DOHH2 (cell line): ENCODE results near the gene HCN3.

Experiments
- EZH2phosphoT487 ChIP-seq: fragments of 200-600 bp; sonication (generic); IDR thresholded peaks from 2 replicates; pipeline ENCODE4 v1.6.1; 2017; ENCODE audit warnings: borderline replicate concordance, mild to moderate bottlenecking, antibody characterized with exemption, low read length, moderate library complexity, mixed read lengths
- TF ChIP-seq, protein P1 (sequence below): fragments of 200-600 bp; sonication (generic); IDR thresholded peaks from one replicate; pipeline ENCODE4 v1.5.1; 2014; ENCODE audit warnings: antibody characterized with exemption, mild to moderate bottlenecking, low read depth, low read length; ENCODE audit not compliant: poor library complexity, severe bottlenecking

DNA sequence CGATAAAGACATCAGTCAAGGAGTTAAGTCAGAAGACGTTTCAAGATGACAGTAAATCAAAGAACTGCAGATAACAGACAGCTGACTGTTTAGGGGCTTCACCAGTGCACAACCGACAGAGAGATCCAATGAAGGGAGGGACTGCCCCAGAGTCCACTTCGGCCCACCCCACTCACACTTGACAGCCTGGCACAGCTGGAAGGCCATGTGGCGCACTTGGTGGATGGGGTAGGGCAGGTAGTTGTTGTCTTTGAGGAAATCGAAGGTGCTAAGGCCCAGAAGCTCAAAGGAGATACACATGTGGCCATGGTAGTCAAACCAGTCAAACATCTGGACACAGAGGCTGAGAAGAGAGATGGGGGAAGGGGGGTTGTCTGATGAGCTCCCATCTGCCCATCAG is 10.7 kb upstream of the HCN3 start:
- no peak for TF ChIP-seq EZH2phosphoT487
- TF ChIP-seq, protein P1, sequence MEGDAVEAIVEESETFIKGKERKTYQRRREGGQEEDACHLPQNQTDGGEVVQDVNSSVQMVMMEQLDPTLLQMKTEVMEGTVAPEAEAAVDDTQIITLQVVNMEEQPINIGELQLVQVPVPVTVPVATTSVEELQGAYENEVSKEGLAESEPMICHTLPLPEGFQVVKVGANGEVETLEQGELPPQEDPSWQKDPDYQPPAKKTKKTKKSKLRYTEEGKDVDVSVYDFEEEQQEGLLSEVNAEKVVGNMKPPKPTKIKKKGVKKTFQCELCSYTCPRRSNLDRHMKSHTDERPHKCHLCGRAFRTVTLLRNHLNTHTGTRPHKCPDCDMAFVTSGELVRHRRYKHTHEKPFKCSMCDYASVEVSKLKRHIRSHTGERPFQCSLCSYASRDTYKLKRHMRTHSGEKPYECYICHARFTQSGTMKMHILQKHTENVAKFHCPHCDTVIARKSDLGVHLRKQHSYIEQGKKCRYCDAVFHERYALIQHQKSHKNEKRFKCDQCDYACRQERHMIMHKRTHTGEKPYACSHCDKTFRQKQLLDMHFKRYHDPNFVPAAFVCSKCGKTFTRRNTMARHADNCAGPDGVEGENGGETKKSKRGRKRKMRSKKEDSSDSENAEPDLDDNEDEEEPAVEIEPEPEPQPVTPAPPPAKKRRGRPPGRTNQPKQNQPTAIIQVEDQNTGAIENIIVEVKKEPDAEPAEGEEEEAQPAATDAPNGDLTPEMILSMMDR: no peak
